PFSK-1 (cell line): Measurements from ENCODE around the gene TBC1D22A.

Source experiments
- POLR2AphosphoS5 ChIP-seq: IDR thresholded peaks from 2 replicates; pipeline ENCODE4 v1.6.1; 2012; ENCODE audit warnings: low read depth, mild to moderate bottlenecking, control low read depth, low read length, moderate library complexity
- SIN3A ChIP-seq: IDR thresholded peaks from 2 replicates; pipeline ENCODE4 v1.6.1; 2012; ENCODE audit warnings: mild to moderate bottlenecking, low read length, moderate library complexity, borderline replicate concordance; ENCODE audit not compliant: insufficient read depth
- TAF1 ChIP-seq: IDR thresholded peaks from 2 replicates; pipeline ENCODE4 v1.6.1; 2012; ENCODE audit warnings: low read length, control low read depth, borderline replicate concordance; ENCODE audit not compliant: insufficient read depth
- TF ChIP-seq, protein P1 (sequence below), 2 experiments: IDR thresholded peaks; 2 replicates each; pipeline versions ENCODE4 v1.6.1 to v1.8.0; 2011 to 2012; ENCODE audit warnings: low read depth in 2 of 2, low read length in 2 of 2, control low read depth in 1 of 2, inconsistent platforms in 1 of 2, mild to moderate bottlenecking in 1 of 2, moderate library complexity in 1 of 2; ENCODE audit not compliant: insufficient read depth in 1 of 2

DNA sequence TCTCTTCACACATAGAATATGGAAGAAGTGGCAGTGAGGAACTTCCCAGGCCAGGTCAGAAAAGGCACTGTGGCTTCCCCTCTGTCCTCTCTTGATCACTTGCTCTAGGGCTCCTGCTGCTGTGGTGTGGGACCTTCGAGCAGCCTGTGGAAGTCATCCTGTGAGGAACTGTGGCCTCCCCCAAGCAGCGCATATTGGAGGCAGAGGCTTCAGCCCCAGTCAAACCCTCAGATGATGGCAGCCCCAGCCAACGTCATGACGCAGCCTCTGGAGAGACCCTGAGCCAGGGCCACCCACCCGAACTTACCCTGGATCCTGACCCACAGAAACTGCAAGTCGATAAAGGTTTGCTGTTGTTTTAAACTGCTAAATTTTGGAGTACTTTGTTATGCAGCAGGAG lies 444.9 kb downstream of the TBC1D22A start:
- TF ChIP-seq POLR2AphosphoS5, result no peak
- TF ChIP-seq, protein P1, sequence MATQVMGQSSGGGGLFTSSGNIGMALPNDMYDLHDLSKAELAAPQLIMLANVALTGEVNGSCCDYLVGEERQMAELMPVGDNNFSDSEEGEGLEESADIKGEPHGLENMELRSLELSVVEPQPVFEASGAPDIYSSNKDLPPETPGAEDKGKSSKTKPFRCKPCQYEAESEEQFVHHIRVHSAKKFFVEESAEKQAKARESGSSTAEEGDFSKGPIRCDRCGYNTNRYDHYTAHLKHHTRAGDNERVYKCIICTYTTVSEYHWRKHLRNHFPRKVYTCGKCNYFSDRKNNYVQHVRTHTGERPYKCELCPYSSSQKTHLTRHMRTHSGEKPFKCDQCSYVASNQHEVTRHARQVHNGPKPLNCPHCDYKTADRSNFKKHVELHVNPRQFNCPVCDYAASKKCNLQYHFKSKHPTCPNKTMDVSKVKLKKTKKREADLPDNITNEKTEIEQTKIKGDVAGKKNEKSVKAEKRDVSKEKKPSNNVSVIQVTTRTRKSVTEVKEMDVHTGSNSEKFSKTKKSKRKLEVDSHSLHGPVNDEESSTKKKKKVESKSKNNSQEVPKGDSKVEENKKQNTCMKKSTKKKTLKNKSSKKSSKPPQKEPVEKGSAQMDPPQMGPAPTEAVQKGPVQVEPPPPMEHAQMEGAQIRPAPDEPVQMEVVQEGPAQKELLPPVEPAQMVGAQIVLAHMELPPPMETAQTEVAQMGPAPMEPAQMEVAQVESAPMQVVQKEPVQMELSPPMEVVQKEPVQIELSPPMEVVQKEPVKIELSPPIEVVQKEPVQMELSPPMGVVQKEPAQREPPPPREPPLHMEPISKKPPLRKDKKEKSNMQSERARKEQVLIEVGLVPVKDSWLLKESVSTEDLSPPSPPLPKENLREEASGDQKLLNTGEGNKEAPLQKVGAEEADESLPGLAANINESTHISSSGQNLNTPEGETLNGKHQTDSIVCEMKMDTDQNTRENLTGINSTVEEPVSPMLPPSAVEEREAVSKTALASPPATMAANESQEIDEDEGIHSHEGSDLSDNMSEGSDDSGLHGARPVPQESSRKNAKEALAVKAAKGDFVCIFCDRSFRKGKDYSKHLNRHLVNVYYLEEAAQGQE (IDR thresholded peaks at IDR 0.05; ENCODE audit: insufficient read depth in 1 of 2, low read depth in 2 of 2, low read length in 2 of 2), result no peak
- no peak for TF ChIP-seq SIN3A
- TF ChIP-seq TAF1, result no peak
